IMR-90 (cell line): Measurements from ENCODE around the gene SERPIND1. TPM values are rescaled to one million over a fixed set of nuclear protein-coding genes. Genes with fewer than 3 reads are reported as not detected.

Experiments
- ATAC-seq: fragments of 200-7000 bp; cut with Tn5 transposase; 2 replicates; pipeline ENCODE4 v1.9.1; 2020; ENCODE audit warnings: low read depth, mild to moderate bottlenecking, moderate library complexity
- BruUV-seq: library from RNA; stranded (reverse); fragments of 400-500 nt; replicated peaks from 2 replicates; lab custom pipeline; 2021; lab: Mats Ljungman, UMichigan
- CTCF ChIA-PET: fragments of 300-600 bp; formaldehyde crosslinking; extraction: SDS; loops from one replicate; lab custom pipeline; 2021; ENCODE audit warnings: antibody characterized with exemption; lab: Yijun Ruan, JAX
- POLR2A ChIA-PET: fragments of 300-600 bp; sonication (Branson Sonifier 250); formaldehyde crosslinking; loops from one replicate; lab custom pipeline; 2022; ENCODE audit warnings: antibody characterized with exemption; ENCODE audit not compliant: unreplicated experiment; lab: Charles Lee
- DNase-seq: peaks from one replicate; pipeline ENCODE4 v3.0.0; 2013
- H2AFZ ChIP-seq: replicated peaks from 2 replicates; pipeline ENCODE3; 2013; ENCODE audit warnings: low read length, mild to moderate bottlenecking; ENCODE audit not compliant: poor library complexity
- H2AK5ac ChIP-seq: 2 replicates; pipeline ENCODE4 v1.6.1; 2013; ENCODE audit warnings: low read depth, low read length, inconsistent platforms
- H2AK9ac ChIP-seq: replicated peaks from 2 replicates; pipeline ENCODE3; 2013; ENCODE audit warnings: mild to moderate bottlenecking, low read depth, low read length, moderate library complexity; ENCODE audit not compliant: poor library complexity
- H2BK120ac ChIP-seq: 2 replicates; pipeline ENCODE4 v1.6.1; 2013; ENCODE audit warnings: low read depth, low read length, inconsistent platforms
- H2BK15ac ChIP-seq: 3 replicates; pipeline ENCODE4 v1.6.1; 2013; ENCODE audit warnings: low read depth, low read length, inconsistent platforms
- H2BK20ac ChIP-seq: 2 replicates; pipeline ENCODE4 v1.6.1; 2013; ENCODE audit warnings: low read depth, mild to moderate bottlenecking, inconsistent platforms, low read length, moderate library complexity
- H2BK5ac ChIP-seq: 2 replicates; pipeline ENCODE4 v1.6.1; 2013; ENCODE audit warnings: mild to moderate bottlenecking, low read depth, low read length, inconsistent platforms; ENCODE audit not compliant: poor library complexity, severe bottlenecking
- H3K14ac ChIP-seq: replicated peaks from 2 replicates; pipeline ENCODE4 v1.6.1; 2013; ENCODE audit warnings: low read depth, low read length, inconsistent platforms
- H3K18ac ChIP-seq: 2 replicates; pipeline ENCODE4 v1.6.1; 2013; ENCODE audit warnings: low read depth, low read length, control low read depth
- H3K23ac ChIP-seq: 2 replicates; pipeline ENCODE4 v1.6.1; 2013; ENCODE audit warnings: low read depth, low read length, inconsistent platforms
- H3K27ac ChIP-seq: 2 replicates; pipeline ENCODE4 v1.5.1; 2013; ENCODE audit warnings: mild to moderate bottlenecking, control low read depth, low read length; ENCODE audit not compliant: insufficient read depth
- H3K27me3 ChIP-seq: 2 replicates; pipeline ENCODE4 v1.6.1; 2013; ENCODE audit warnings: low read length; ENCODE audit not compliant: control insufficient read depth, insufficient read depth
- H3K36me3 ChIP-seq: 2 replicates; pipeline ENCODE4 v1.6.1; 2013; ENCODE audit warnings: low read length, mixed read lengths; ENCODE audit not compliant: control insufficient read depth, insufficient read depth
- H3K4ac ChIP-seq: 2 replicates; pipeline ENCODE4 v1.6.1; 2013; ENCODE audit warnings: low read depth, low read length, inconsistent platforms
- H3K4me1 ChIP-seq: 2 replicates; pipeline ENCODE4 v1.6.1; 2013; ENCODE audit warnings: low read length, mixed read lengths; ENCODE audit not compliant: control insufficient read depth, insufficient read depth
- H3K4me2 ChIP-seq: 2 replicates; pipeline ENCODE4 v1.6.1; 2013; ENCODE audit warnings: low read depth, mild to moderate bottlenecking, control low read depth, low read length, moderate library complexity
- H3K4me3 ChIP-seq: 2 replicates; pipeline ENCODE4 v1.5.1; 2013; ENCODE audit warnings: low read depth, mild to moderate bottlenecking, control low read depth, low read length, moderate library complexity; ENCODE audit not compliant: insufficient read depth
- H3K56ac ChIP-seq: 2 replicates; pipeline ENCODE4 v1.6.1; 2013; ENCODE audit warnings: low read length, inconsistent platforms; ENCODE audit not compliant: insufficient read depth; ENCODE audit errors: extremely low read depth
- H3K79me1 ChIP-seq, 2 experiments: 2 replicates each; pipeline ENCODE4 v1.6.1; 2013; ENCODE audit warnings: low read length in 2 of 2, inconsistent platforms in 1 of 2, low read depth in 1 of 2
- H3K9ac ChIP-seq: 2 replicates; pipeline ENCODE4 v1.6.1; 2013; ENCODE audit warnings: low read depth, low read length, control low read depth
- H3K9me1 ChIP-seq: 2 replicates; pipeline ENCODE4 v1.6.1; 2013; ENCODE audit warnings: low read length, inconsistent platforms; ENCODE audit not compliant: insufficient read depth
- H3K9me3 ChIP-seq: 2 replicates; pipeline ENCODE4 v1.6.1; 2013; ENCODE audit warnings: low read length; ENCODE audit not compliant: control insufficient read depth, insufficient read depth
- H4K20me1 ChIP-seq: 2 replicates; pipeline ENCODE4 v1.6.1; 2013; ENCODE audit warnings: low read length, inconsistent platforms; ENCODE audit not compliant: insufficient read depth
- H4K5ac ChIP-seq: 2 replicates; pipeline ENCODE4 v1.6.1; 2013; ENCODE audit warnings: mild to moderate bottlenecking, low read depth, low read length, control low read depth
- H4K8ac ChIP-seq, 2 experiments: 2 replicates each; pipeline ENCODE4 v1.6.1; 2013; ENCODE audit warnings: low read depth in 2 of 2, low read length in 2 of 2, control low read depth in 1 of 2, inconsistent platforms in 1 of 2
- H4K91ac ChIP-seq: 2 replicates; pipeline ENCODE4 v1.6.1; 2013; ENCODE audit warnings: low read depth, low read length, inconsistent platforms; ENCODE audit not compliant: insufficient read depth
- BHLHE40 ChIP-seq: fragments of 150-350 bp; IDR thresholded peaks from 2 replicates; pipeline ENCODE4 v1.6.1; 2016; ENCODE audit warnings: mild to moderate bottlenecking, low read depth, low read length
- CEBPB ChIP-seq: IDR thresholded peaks from 2 replicates; pipeline ENCODE4 v1.6.1; 2012; ENCODE audit warnings: low read depth, low read length, improper control_type of control experiment
- ELK1 ChIP-seq: fragments of 150-350 bp; IDR thresholded peaks from 2 replicates; pipeline ENCODE4 v1.6.1; 2016; ENCODE audit warnings: low read depth, mild to moderate bottlenecking, low read length, moderate library complexity, borderline replicate concordance
- MAZ ChIP-seq: IDR thresholded peaks from 2 replicates; pipeline ENCODE4 v1.6.1; 2012; ENCODE audit warnings: low read depth, mild to moderate bottlenecking, low read length, improper control_type of control experiment, moderate library complexity, borderline replicate concordance
- MXI1 ChIP-seq: IDR thresholded peaks from 2 replicates; pipeline ENCODE4 v1.6.1; 2012; ENCODE audit warnings: low read depth, mild to moderate bottlenecking, low read length, moderate library complexity, borderline replicate concordance
- NFE2L2 ChIP-seq: fragments of 150-350 bp; IDR thresholded peaks from 2 replicates; pipeline ENCODE4 v1.6.1; 2016; ENCODE audit warnings: low read depth, mild to moderate bottlenecking, low read length
- POLR2A ChIP-seq: IDR thresholded peaks from 2 replicates; pipeline ENCODE4 v1.6.1; 2012; ENCODE audit warnings: mild to moderate bottlenecking, low read depth, low read length
- RAD21 ChIP-seq: IDR thresholded peaks from 2 replicates; pipeline ENCODE4 v1.6.1; 2012; ENCODE audit warnings: low read length, improper control_type of control experiment
- RCOR1 ChIP-seq: IDR thresholded peaks from 2 replicates; pipeline ENCODE4 v1.6.1; 2012; ENCODE audit warnings: mild to moderate bottlenecking, low read length, improper control_type of control experiment; ENCODE audit not compliant: insufficient replicate concordance
- SMC3 ChIP-seq: fragments of 150-350 bp; IDR thresholded peaks from 2 replicates; pipeline ENCODE4 v1.6.1; 2016; ENCODE audit warnings: low read depth, mild to moderate bottlenecking, antibody characterized with exemption, low read length, moderate library complexity
- USF2 ChIP-seq: fragments of 150-350 bp; IDR thresholded peaks from 2 replicates; pipeline ENCODE4 v1.6.1; 2017; ENCODE audit warnings: mild to moderate bottlenecking, antibody characterized with exemption, low read length, low read depth
- WGBS, 2 experiments: methylation state at CpG; one replicate each; pipeline versions ENCODE4 v1.1.5 to v1.1.7; 2013; ENCODE audit warnings: missing lambda C conversion rate in 2 of 2; ENCODE audit not compliant: insufficient read length in 1 of 2; ENCODE audit errors: extremely low coverage in 2 of 2; 5-methylcytosine and 5-hydroxymethylcytosine counted together
- dilution Hi-C: fragments of 300-500 bp; cut with HindIII; formaldehyde crosslinking; loops from one replicate; pipeline ENCODE4 v1.14.3; 2018; ENCODE audit warnings: low sequenced_read_pairs; ENCODE audit not compliant: unreplicated experiment
- in situ Hi-C: fragments of 300-500 bp; cut with MboI; formaldehyde crosslinking; loops from 3 replicates; pipeline ENCODE4 v1.14.3; 2019; ENCODE audit warnings: low sequenced_read_pairs, inconsistent platforms, mixed read lengths
- intact Hi-C: fragments of 100-400 bp; cut with micrococcal nuclease; formaldehyde crosslinking; loops from 2 replicates; pipeline ENCODE4 v1.10.0; 2022
- polyA plus RNA-seq, 3 experiments: library from polyadenylated mRNA; depleted of rRNA; stranded (reverse); fragments of >200 nt; gene quantifications; 2 replicates each; pipeline ENCODE4 v1.2.3, GENCODE V29; 2012; ENCODE audit warnings: low replicate concordance in 1 of 3
- total RNA-seq: library from RNA; depleted of rRNA; stranded (reverse); fragments of >200 nt; gene quantifications from 2 replicates; pipeline ENCODE4 v1.2.3, GENCODE V29; 2012

Gene SERPIND1
- total and polyA plus RNA-seq, 2 of the 4 experiments (the other 2 are of a cell fraction): 0.12 TPM; not detected in 1

GRCh38 chr22:20779014-20779817, 5.3 kb downstream of the SERPIND1 start:
- no TSS peak for BruUV-seq
- CTCF ChIA-PET: no interaction called here
- H4K5ac ChIP-seq: no peak overlapping the region
- H3K79me1 ChIP-seq: peaks cover 4 to 39% of the 10 kb centered on the region in 2 experiments; a peak in 3 of 4 replicates
- peak overlapping the region; percentile 66; the same call in 1 of the 2 replicates for H2AK5ac ChIP-seq
- H3K9ac ChIP-seq: no peak overlapping the region
- no peaks in the 10 kb centered on the region for H3K9me3 ChIP-seq
- peaks cover 10% of the 10 kb centered on the region for H3K4me1 ChIP-seq
- H4K91ac ChIP-seq: no peak overlapping the region
- H2AK9ac ChIP-seq: no peak overlapping the region
- in situ Hi-C loops (no loop called here), intact Hi-C loops (no loop called here), dilution Hi-C loops (no loop called here)
- H2BK120ac ChIP-seq: no peak overlapping the region
- H3K4ac ChIP-seq: no peak overlapping the region
- H2BK15ac ChIP-seq: peak overlapping the region; percentile 32; the same call in 1 of the 3 replicates
- TF ChIP-seq USF2 (no peak), RCOR1 (no peak), NFE2L2 (no peak), ELK1 (no peak), MXI1 (no peak), BHLHE40 (no peak), SMC3 (no peak), RAD21 (no peak), CEBPB (no peak), MAZ (no peak), POLR2A (no peak)
- peaks cover 3% of the 10 kb centered on the region; the same call in 1 of the 2 replicates for H4K20me1 ChIP-seq
- POLR2A ChIA-PET: no interaction called here
- peaks cover 34% of the 10 kb centered on the region for H3K9me1 ChIP-seq
- WGBS, 2 experiments: 91% methylated on average over 14 of the region's 25 CpGs; no CpG with 5 or more reads in 1 of the 2 experiments
- no peak overlapping the region for H2BK20ac ChIP-seq
- ATAC-seq: no peak
- no peak overlapping the region for H4K8ac ChIP-seq
- no peak overlapping the region for H3K4me2 ChIP-seq
- no peak for DNase-seq
- no peak overlapping the region for H3K56ac ChIP-seq
- H3K23ac ChIP-seq: no peak overlapping the region
- H3K18ac ChIP-seq: no peak overlapping the region
- H2BK5ac ChIP-seq: no peak overlapping the region
- no peak overlapping the region for H3K4me3 ChIP-seq
- peaks cover 4% of the 10 kb centered on the region for H3K36me3 ChIP-seq
- no peaks in the 10 kb centered on the region for H3K27me3 ChIP-seq
- no peak overlapping the region for H3K14ac ChIP-seq
- H3K27ac ChIP-seq: no peak overlapping the region
- no peak overlapping the region for H2AFZ ChIP-seq
